Measurements from ENCODE around the gene CRYGN. TPM values are rescaled to one million over a fixed set of nuclear protein-coding genes. Genes with fewer than 3 reads are reported as not detected.

Gene CRYGN
- polyA plus RNA-seq, 3 donors = not detected

DNA sequence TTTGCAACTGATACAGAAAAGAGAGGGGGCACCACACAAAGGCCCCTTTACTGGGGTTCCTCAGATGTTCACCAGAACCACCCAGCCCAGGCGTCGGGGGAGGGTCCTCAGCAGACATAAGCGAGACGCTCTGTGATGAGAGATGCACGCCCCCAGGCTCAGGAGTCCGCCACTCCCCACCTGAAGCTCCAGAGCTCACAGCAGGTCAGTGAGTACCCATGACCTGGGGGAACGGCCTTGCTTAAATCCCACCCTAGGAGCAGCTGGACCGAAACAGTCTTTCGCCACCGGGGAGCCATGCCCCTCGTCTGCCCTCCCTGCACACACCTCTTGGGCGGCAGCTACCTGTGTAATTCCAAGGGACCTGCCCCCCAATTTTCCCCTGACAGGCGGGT lies 2.8 kb downstream of the CRYGN start:
- 96% methylated on average over 12 of the region's 13 CpGs for WGBS (ENCODE audit: insufficient coverage)
- H3K36me3 Mint-ChIP-seq = no peaks in the 10 kb centered on the region
- no peaks in the 10 kb centered on the region for H3K9me3 ChIP-seq (replicated peaks in 1 of 2; ENCODE audit: control insufficient read depth in 1 of 2, insufficient read depth in 1 of 2, low read length in 2 of 2)
- H3K4me3 ChIP-seq (replicated peaks in 1 of 3; ENCODE audit: low read depth in 2 of 3, low read length in 3 of 3) = no peak overlapping the region
- peaks cover 13 to 19% of the 10 kb centered on the region in 2 donors for H3K4me1 ChIP-seq (ENCODE audit: control insufficient read depth in 1 of 2, insufficient read depth in 2 of 2, low read length in 2 of 2)
- peaks cover 0 to 4% (median 0%) of the 10 kb centered on the region in 7 donors for H3K9me3 Mint-ChIP-seq
- no peaks in the 10 kb centered on the region for H4K20me1 ChIP-seq (ENCODE audit: insufficient read depth, low read length)
- H3K36me3 ChIP-seq (replicated peaks in 1 of 2; ENCODE audit: control insufficient read depth in 1 of 2, insufficient read depth in 2 of 2, low read length in 2 of 2) = no peaks in the 10 kb centered on the region
- peaks cover 32% of the 10 kb centered on the region for H3K4me1 Mint-ChIP-seq
- peaks cover 5 to 22% of the 10 kb centered on the region in 2 donors for H3K27me3 ChIP-seq (ENCODE audit: control insufficient read depth in 2 of 2, insufficient read depth in 2 of 2, low read length in 2 of 2)
- intact Hi-C loops (cut with micrococcal nuclease) = no loop called here
- no peak for DNase-seq
- no peak overlapping the region for H3K27ac Mint-ChIP-seq
- H3K4me2 ChIP-seq (replicated peaks; ENCODE audit: extremely low read depth, low read length, poor library complexity, severe bottlenecking) = no peak overlapping the region
- no peak overlapping the region for H2AFZ ChIP-seq (ENCODE audit: insufficient read depth, low read depth, low read length, poor library complexity, severe bottlenecking)
- H3K79me2 ChIP-seq (ENCODE audit: insufficient read depth, low read length) = no peaks in the 10 kb centered on the region
- H3K4me3 Mint-ChIP-seq = no peak overlapping the region
- no peak overlapping the region for H3K27ac ChIP-seq (ENCODE audit: low read depth in 1 of 2, low read length in 2 of 2)
- peaks cover 21 to 32% (median 25%) of the 10 kb centered on the region in 3 donors for H3K27me3 Mint-ChIP-seq (ENCODE audit: low read depth in 3 of 3)
- TF ChIP-seq, protein P1, sequence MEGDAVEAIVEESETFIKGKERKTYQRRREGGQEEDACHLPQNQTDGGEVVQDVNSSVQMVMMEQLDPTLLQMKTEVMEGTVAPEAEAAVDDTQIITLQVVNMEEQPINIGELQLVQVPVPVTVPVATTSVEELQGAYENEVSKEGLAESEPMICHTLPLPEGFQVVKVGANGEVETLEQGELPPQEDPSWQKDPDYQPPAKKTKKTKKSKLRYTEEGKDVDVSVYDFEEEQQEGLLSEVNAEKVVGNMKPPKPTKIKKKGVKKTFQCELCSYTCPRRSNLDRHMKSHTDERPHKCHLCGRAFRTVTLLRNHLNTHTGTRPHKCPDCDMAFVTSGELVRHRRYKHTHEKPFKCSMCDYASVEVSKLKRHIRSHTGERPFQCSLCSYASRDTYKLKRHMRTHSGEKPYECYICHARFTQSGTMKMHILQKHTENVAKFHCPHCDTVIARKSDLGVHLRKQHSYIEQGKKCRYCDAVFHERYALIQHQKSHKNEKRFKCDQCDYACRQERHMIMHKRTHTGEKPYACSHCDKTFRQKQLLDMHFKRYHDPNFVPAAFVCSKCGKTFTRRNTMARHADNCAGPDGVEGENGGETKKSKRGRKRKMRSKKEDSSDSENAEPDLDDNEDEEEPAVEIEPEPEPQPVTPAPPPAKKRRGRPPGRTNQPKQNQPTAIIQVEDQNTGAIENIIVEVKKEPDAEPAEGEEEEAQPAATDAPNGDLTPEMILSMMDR (IDR thresholded peaks at IDR 0.05) = no peak
- H3K9ac ChIP-seq (ENCODE audit: insufficient read depth, low read length, poor library complexity, severe bottlenecking) = no peak overlapping the region

DNA sequence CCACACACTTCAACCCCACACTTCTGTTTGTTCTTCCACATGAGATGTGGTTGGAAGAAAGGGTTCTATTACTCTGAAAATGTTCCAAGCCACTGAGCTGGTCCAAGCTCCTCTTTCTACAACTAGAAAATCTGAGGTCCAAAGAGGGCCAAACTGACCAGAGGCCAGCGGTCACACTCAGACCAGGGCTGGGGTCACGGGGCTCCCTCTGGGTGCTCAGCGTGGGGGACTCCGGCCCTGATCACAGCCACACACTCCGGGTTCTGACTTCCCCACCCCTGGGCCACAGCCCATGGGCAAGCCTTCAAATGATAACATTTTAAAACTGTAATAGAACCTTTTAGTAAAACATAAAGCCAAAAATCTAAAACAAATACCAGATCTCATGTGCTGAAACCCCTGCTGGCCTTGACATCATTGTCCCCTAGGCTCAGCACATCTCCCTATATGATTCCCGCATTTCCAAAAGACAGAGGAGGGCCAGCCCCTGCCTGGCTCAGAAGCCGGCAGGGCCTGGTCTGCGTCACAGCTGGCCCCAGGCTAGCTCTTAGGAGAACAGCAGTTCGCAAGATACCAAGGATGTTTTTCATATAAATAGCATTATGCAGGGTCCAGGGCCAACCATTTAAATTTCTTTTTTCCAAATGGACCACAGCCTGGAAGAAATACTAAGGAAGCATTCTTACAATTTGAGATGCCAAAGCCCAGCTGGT lies 3.3 kb downstream of the CRYGN start:
- Histone ChIP-seq H3K4me2 (replicated peaks; ENCODE audit: extremely low read depth, low read length, poor library complexity, severe bottlenecking) (no peak overlapping the region), H3K4me1 (ENCODE audit: control insufficient read depth in 1 of 2, insufficient read depth in 2 of 2, low read length in 2 of 2) (peaks cover 12 to 16% of the 10 kb centered on the region in 2 donors), H3K9ac (ENCODE audit: insufficient read depth, low read length, poor library complexity, severe bottlenecking) (no peak overlapping the region), H3K79me2 (ENCODE audit: insufficient read depth, low read length) (no peaks in the 10 kb centered on the region), H4K20me1 (ENCODE audit: insufficient read depth, low read length) (no peaks in the 10 kb centered on the region), H3K27me3 (ENCODE audit: control insufficient read depth in 2 of 2, insufficient read depth in 2 of 2, low read length in 2 of 2) (peaks cover 5 to 22% of the 10 kb centered on the region in 2 donors), H3K9me3 (replicated peaks in 1 of 2; ENCODE audit: control insufficient read depth in 1 of 2, insufficient read depth in 1 of 2, low read length in 2 of 2) (no peaks in the 10 kb centered on the region), H3K27ac (ENCODE audit: low read depth in 1 of 2, low read length in 2 of 2) (no peak overlapping the region), H3K4me3 (replicated peaks in 1 of 3; ENCODE audit: low read depth in 2 of 3, low read length in 3 of 3) (no peak overlapping the region), H2AFZ (ENCODE audit: insufficient read depth, low read depth, low read length, poor library complexity, severe bottlenecking) (no peak overlapping the region), H3K36me3 (replicated peaks in 1 of 2; ENCODE audit: control insufficient read depth in 1 of 2, insufficient read depth in 2 of 2, low read length in 2 of 2) (no peaks in the 10 kb centered on the region)
- WGBS (ENCODE audit: insufficient coverage) = 100% methylated on average over 5 of the region's 9 CpGs
- H3K9me3 Mint-ChIP-seq = peaks cover 0 to 4% (median 0%) of the 10 kb centered on the region in 7 donors
- H3K27me3 Mint-ChIP-seq (ENCODE audit: low read depth in 3 of 3) = peaks cover 21 to 29% (median 25%) of the 10 kb centered on the region in 3 donors
- TF ChIP-seq, protein P1 (IDR thresholded peaks at IDR 0.05) = no peak
- DNase-seq = no peak
- H3K4me1 Mint-ChIP-seq = peaks cover 28% of the 10 kb centered on the region
- H3K36me3 Mint-ChIP-seq = no peaks in the 10 kb centered on the region
- no peak overlapping the region for H3K4me3 Mint-ChIP-seq
- intact Hi-C loops (cut with micrococcal nuclease) = no loop called here
- no peak overlapping the region for H3K27ac Mint-ChIP-seq
